Fibroblast of skin of left quadriceps (primary cell): Measurements from ENCODE around the gene PCDHA3.
"Not testable (repeated sequence)": the region's sequence is repeated elsewhere in the genome, so short reads cannot be mapped to it uniquely, and the experiment has no call there.

Experiments
- DNase-seq, 2 experiments: peaks; one replicate each; pipeline ENCODE4 v3.0.0-alpha.2; 2013; ENCODE audit warnings: low read depth in 2 of 2

The PCDHA3 gene

GRCh38 chr5:140800816-140801493 lies at the start of gene PCDHA3:
Gene PCDHA3 (plus strand): TSS chr5:140801057.
- DNase-seq, result no peak

- DNase-seq, result no peak
Observed at GRCh38 chr5:140753561-140753960, 47.3 kb upstream of the PCDHA3 start.

- DNase-seq, result no peak
Observed at GRCh38 chr5:140764177-140764973, 36.5 kb upstream of the PCDHA3 start.

- no peak for DNase-seq
Observed at GRCh38 chr5:140767444-140767843, 33.4 kb upstream of the PCDHA3 start.

- DNase-seq, result no peak
Observed at GRCh38 chr5:140780512-140780911, 20.3 kb upstream of the PCDHA3 start.

- no peak for DNase-seq
Observed at GRCh38 chr5:140785905-140786686, 14.8 kb upstream of the PCDHA3 start, which contains the start of gene PCDHA1. Gene PCDHA1 (plus strand): TSS chr5:140786140.

- DNase-seq, result not testable (repeated sequence)
Observed at GRCh38 chr5:140787422-140787821, 13.4 kb upstream of the PCDHA3 start.

GRCh38 chr5:140787849-140788504 lies 12.9 kb upstream of the PCDHA3 start:
- not testable (repeated sequence) for DNase-seq

GRCh38 chr5:140791089-140791488 lies 9.8 kb upstream of the PCDHA3 start:
- DNase-seq, result no peak

GRCh38 chr5:140794595-140795258 lies 6.1 kb upstream of the PCDHA3 start, which contains the start of gene PCDHA2:
Gene PCDHA2 (plus strand): TSS chr5:140794852.
- DNase-seq, result no peak

GRCh38 chr5:140795259-140795641 lies 5.6 kb upstream of the PCDHA3 start:
- no peak for DNase-seq

- not testable (repeated sequence) for DNase-seq
Observed at GRCh38 chr5:140796072-140796717, 4.7 kb upstream of the PCDHA3 start.

- no peak for DNase-seq
Observed at GRCh38 chr5:140796718-140797095, 4.2 kb upstream of the PCDHA3 start.

- DNase-seq, result no peak
Observed at GRCh38 chr5:140801494-140801841, 611 bp downstream of the PCDHA3 start.

GRCh38 chr5:140802381-140802780 lies 1.5 kb downstream of the PCDHA3 start:
- not testable (repeated sequence) for DNase-seq

- no peak for DNase-seq
Observed at GRCh38 chr5:140802781-140803271, 2.0 kb downstream of the PCDHA3 start.

- DNase-seq, result no peak
Observed at GRCh38 chr5:140806834-140807775, 6.2 kb downstream of the PCDHA3 start, which contains the start of gene PCDHA4. Gene PCDHA4 (plus strand): TSS chr5:140807068.

- DNase-seq, result not testable (repeated sequence)
Observed at GRCh38 chr5:140808241-140808888, 7.5 kb downstream of the PCDHA3 start.

- no peak for DNase-seq
Observed at GRCh38 chr5:140808889-140809291, 8.0 kb downstream of the PCDHA3 start.
